Gastrocnemius medialis (tissue), 4 donors: ENCODE measurements around the gene KRT80. TPM values are rescaled to one million over a fixed set of nuclear protein-coding genes. Genes with fewer than 3 reads are reported as not detected.

Source experiments
- ATAC-seq, 2 donors: fragments of 150-250 bp; one replicate each; pipeline ENCODE4 v1.9.1; 2016
- DNase-seq, 2 donors: peaks; one replicate each; pipeline ENCODE4 v3.0.0-alpha.2; 2019
- H3K27ac ChIP-seq, 4 donors: fragments of 200-600 bp; sonication (generic); 1 replicate in 1 of 4; 2 replicates in 3 of 4; pipeline ENCODE4 v1.5.1; 2016 to 2018; ENCODE audit warnings: mild to moderate bottlenecking in 2 of 4, moderate library complexity in 1 of 4
- H3K27me3 ChIP-seq, 3 donors: fragments of 200-600 bp; sonication (generic) in 2 of 3; 1 replicate in 1 of 3; 2 replicates in 2 of 3; pipeline versions ENCODE4 v1.5.1 to v1.6.0; 2016 to 2019; ENCODE audit warnings: mild to moderate bottlenecking in 1 of 3, moderate library complexity in 1 of 3
- H3K36me3 ChIP-seq, 2 donors: fragments of 200-600 bp; sonication (generic) in 1 of 2; one replicate each; pipeline ENCODE4 v1.5.1; 2017 to 2018
- H3K4me1 ChIP-seq, 2 donors: fragments of 200-600 bp; sonication (generic) in 1 of 2; one replicate each; pipeline ENCODE4 v1.5.1; 2016 to 2017; ENCODE audit warnings: mild to moderate bottlenecking in 2 of 2
- H3K4me3 ChIP-seq, 4 donors: fragments of 200-600 bp; sonication (generic) in 3 of 4; 1 replicate in 1 of 4; 2 replicates in 3 of 4; pipeline ENCODE4 v1.5.1; 2016 to 2019; ENCODE audit warnings: mild to moderate bottlenecking in 2 of 4
- H3K9me3 ChIP-seq, 3 donors: fragments of 200-600 bp; sonication (generic) in 2 of 3; 1 replicate in 1 of 3; 2 replicates in 2 of 3; pipeline ENCODE4 v1.5.1; 2016 to 2019
- POLR2A ChIP-seq, 2 donors: fragments of 450-650 bp; IDR thresholded peaks; one replicate each; pipeline ENCODE4 v1.6.1; 2017; ENCODE audit warnings: antibody characterized with exemption in 2 of 2, mild to moderate bottlenecking in 2 of 2, moderate library complexity in 2 of 2
- in situ Hi-C, 4 donors: fragments of 200-750 bp; cut with MboI; loops; one replicate each; pipeline versions ENCODE4 v1.15.0 to v1.8.0; 2017; ENCODE audit warnings: low sequenced_read_pairs in 4 of 4
- intact Hi-C: fragments of 100-400 bp; cut with DNase I; formaldehyde crosslinking; loops from one replicate; pipeline ENCODE4 v1.15.1; 2023; ENCODE audit warnings: low total_unique reads
- total RNA-seq, 4 donors: library from RNA; depleted of rRNA; stranded (reverse); fragments of >200 nt; gene quantifications; one replicate each; pipeline versions ENCODE4 v1.1.0 to v1.2.3, GENCODE V29; 2016
- TF ChIP-seq, protein P1 (sequence below), 5 experiments: fragments of 450-650 bp in 3 of 5; fragments of 200-600 bp in 2 of 5; sonication (generic) in 2 of 5; IDR thresholded peaks in 4 of 5; conservative IDR thresholded peaks in 1 of 5; 1 replicate in 4 of 5; 2 replicates in 1 of 5; pipeline ENCODE4 v1.5.1; 2016 to 2019; ENCODE audit warnings: antibody characterized with exemption in 5 of 5, mild to moderate bottlenecking in 3 of 5, moderate library complexity in 3 of 5

The KRT80 gene
- total RNA-seq, 4 donors from 2014 or later = 0.13 to 0.26 TPM; not detected in 2

DNA sequence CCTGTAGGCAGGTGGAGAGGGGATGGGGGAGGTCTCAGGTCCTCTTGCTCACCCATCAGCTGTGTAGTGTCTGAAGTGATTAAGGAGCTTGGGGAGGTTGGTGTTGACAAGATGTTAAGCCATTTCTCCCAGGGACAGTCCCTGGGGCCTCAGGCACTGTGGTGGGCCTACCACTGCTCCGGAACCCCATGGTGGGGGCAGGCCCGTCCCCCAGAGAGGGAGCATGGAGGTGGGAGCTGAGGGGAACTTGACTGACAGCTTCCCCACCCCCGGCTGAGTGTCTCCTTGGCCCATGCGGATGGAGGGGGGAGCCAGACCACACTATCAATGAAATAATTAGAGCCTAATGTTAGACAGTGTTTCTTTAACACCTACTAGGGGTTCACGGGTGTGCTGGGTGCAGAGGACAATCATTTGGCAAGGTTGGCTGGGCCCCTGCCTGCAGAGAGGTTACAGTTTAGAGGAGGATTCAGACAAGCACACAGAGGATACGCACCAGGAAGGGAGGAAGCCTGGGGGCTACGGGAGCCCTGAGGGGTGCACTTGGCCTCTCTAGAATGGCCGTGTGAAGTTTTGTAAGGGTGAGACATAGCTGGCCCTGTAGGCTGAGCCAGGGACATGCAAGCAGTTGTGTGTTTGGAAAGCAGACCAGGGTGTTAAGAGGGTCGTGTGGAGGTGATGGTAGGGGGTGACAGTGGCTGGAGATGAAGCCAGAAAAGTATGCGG, 19.3 kb upstream of the KRT80 start:
- Histone ChIP-seq H3K4me1 (peaks cover 15 to 19% of the 10 kb centered on the region in 2 donors), H3K27ac (no peak overlapping the region), H3K27me3 (no peaks in the 10 kb centered on the region), H3K4me3 (no peak overlapping the region), H3K9me3 (no peaks in the 10 kb centered on the region), H3K36me3 (no peaks in the 10 kb centered on the region)
- no peak for TF ChIP-seq POLR2A (IDR thresholded peaks at IDR 0.05)
- TF ChIP-seq, protein P1, sequence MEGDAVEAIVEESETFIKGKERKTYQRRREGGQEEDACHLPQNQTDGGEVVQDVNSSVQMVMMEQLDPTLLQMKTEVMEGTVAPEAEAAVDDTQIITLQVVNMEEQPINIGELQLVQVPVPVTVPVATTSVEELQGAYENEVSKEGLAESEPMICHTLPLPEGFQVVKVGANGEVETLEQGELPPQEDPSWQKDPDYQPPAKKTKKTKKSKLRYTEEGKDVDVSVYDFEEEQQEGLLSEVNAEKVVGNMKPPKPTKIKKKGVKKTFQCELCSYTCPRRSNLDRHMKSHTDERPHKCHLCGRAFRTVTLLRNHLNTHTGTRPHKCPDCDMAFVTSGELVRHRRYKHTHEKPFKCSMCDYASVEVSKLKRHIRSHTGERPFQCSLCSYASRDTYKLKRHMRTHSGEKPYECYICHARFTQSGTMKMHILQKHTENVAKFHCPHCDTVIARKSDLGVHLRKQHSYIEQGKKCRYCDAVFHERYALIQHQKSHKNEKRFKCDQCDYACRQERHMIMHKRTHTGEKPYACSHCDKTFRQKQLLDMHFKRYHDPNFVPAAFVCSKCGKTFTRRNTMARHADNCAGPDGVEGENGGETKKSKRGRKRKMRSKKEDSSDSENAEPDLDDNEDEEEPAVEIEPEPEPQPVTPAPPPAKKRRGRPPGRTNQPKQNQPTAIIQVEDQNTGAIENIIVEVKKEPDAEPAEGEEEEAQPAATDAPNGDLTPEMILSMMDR (IDR thresholded peaks at IDR 0.05 in 4 of 5, conservative IDR thresholded peaks at IDR 0.05 in 1 of 5) = no peak
- intact Hi-C loops = no loop called here
- in situ Hi-C loops = no loop called here
- no peak for ATAC-seq
- peak in 1 of 2 donors; percentile 6 for DNase-seq

DNA sequence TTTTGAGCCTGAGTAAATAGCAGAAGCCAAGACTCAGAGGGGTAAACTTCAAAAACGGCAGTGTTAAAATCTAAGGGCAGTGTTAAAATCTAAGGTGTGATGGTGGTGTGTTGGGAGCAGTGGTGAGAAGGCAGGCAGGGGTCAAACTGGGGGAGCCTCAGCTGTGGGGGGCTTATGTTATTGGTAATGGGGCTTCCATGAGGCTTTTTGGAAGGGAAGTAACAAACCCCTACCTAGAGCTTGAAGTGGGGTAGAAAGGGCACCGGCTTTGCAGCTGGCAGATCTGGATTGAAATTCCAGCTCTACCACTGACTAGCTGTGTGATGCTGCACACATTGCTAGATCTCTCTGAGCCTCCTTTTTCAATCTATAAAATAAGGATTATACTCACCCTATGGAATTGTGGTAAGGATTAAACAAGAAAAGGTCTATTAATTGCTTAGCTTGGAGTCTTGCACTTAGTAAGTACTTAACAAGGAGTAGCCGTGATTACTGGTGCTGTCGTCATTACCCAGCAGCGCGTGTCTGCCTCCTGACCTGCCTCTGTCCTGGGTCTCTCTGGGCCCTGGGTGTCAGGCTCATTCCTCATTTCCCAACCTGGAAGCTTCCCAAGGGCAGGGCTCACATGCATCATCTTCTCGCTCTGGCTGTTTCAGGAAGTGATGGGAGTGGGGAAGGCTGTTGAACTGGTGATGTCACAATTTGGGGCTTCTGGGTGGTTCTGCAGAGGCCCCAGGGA, 18.5 kb upstream of the KRT80 start:
- H3K9me3 ChIP-seq = no peaks in the 10 kb centered on the region
- DNase-seq (peak in 1 of 2 donors; percentile 60), ATAC-seq (peak in 1 of 2 donors; percentile 18)
- no peak for TF ChIP-seq POLR2A (IDR thresholded peaks at IDR 0.05)
- TF ChIP-seq, protein P1 (IDR thresholded peaks at IDR 0.05 in 4 of 5, conservative IDR thresholded peaks at IDR 0.05 in 1 of 5) = no peak
- in situ Hi-C loops (no loop called here), intact Hi-C loops (no loop called here)
- peaks cover 12 to 15% of the 10 kb centered on the region in 2 donors for H3K4me1 ChIP-seq
- no peaks in the 10 kb centered on the region for H3K27me3 ChIP-seq
- H3K36me3 ChIP-seq = no peaks in the 10 kb centered on the region
- no peak overlapping the region for H3K27ac ChIP-seq
- no peak overlapping the region for H3K4me3 ChIP-seq

DNA sequence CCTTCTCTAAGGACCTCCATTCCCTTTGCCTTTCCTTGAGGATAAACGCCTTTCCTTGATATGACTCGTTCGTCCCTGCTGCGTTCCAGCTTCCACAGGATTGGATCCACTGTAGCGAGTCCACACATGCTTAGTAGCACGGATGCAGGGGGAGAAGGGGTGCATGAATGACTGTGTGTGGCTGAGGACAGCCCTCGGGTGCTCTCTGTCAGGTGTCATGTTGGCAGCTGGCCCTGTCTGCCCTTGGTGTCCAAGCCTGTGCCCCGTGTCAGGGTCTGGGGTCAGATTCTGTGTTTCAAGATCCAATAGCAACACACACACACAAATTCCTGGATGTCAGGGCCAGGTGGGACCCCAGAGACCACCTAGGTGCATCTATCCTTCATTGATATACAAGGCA, 17.5 kb upstream of the KRT80 start:
- ATAC-seq (no peak), DNase-seq (peak in 1 of 2 donors; percentile 11)
- in situ Hi-C loops = no loop called here
- H3K9me3 ChIP-seq = no peaks in the 10 kb centered on the region
- intact Hi-C loops = no loop called here
- no peak for TF ChIP-seq POLR2A (IDR thresholded peaks at IDR 0.05)
- TF ChIP-seq, protein P1 (IDR thresholded peaks at IDR 0.05 in 4 of 5, conservative IDR thresholded peaks at IDR 0.05 in 1 of 5) = no peak
- H3K27ac ChIP-seq = no peak overlapping the region
- no peak overlapping the region for H3K4me3 ChIP-seq
- H3K27me3 ChIP-seq = no peaks in the 10 kb centered on the region
- no peaks in the 10 kb centered on the region for H3K36me3 ChIP-seq
- H3K4me1 ChIP-seq = peaks cover 12 to 15% of the 10 kb centered on the region in 2 donors

DNA sequence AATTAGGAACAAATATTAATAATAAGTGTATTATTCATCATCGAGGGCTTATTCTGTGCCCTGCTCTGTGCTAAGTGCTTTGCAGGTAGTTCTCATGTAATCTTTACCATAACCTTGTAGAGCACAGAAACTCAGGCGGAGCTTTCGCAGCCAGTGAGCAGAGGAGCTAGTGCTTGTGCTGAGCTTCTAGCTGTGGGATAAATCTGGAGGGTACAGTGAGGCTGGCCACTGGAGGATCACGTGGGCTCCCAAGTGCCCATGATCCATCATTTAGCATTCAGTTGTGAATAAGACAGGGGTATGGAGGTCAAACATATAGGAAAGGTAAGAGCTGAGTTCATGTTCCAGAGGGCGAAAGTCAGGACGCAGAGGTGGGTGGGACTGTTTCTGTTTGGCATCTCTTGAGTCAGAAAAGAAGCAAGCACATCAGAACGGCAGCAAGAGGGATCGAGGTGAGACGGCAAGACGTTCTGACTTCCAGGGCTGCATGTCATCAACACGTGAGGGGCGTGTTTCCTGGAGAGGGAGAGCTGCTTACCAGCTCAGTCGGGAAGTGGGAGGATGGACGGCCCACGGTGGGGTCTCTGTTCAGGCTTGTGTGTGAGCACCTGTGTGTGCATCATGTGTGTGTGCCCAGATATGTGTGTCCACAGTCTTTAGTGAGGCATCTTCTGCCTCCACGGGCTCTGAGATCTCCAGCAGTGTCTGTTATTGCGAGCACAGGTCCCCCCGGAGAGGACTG, 16.8 kb upstream of the KRT80 start:
- DNase-seq (peak in 1 of 2 donors; percentile 12), ATAC-seq (no peak)
- intact Hi-C loops (no loop called here), in situ Hi-C loops (no loop called here)
- Histone ChIP-seq H3K27ac (peak overlapping the region in 1 of 4 donors; percentile 12), H3K4me1 (peaks cover 12 to 15% of the 10 kb centered on the region in 2 donors), H3K36me3 (no peaks in the 10 kb centered on the region), H3K4me3 (no peak overlapping the region), H3K27me3 (no peaks in the 10 kb centered on the region), H3K9me3 (no peaks in the 10 kb centered on the region)
- no peak for TF ChIP-seq POLR2A (IDR thresholded peaks at IDR 0.05)
- TF ChIP-seq, protein P1 (IDR thresholded peaks at IDR 0.05 in 4 of 5, conservative IDR thresholded peaks at IDR 0.05 in 1 of 5) = no peak
